NCI-H1436 treated with DMSO at 0.1 percent for 48 hours (cell line): ENCODE measurements around the gene PTPRM.

Experiments used
- DNase-seq: peaks from one replicate; lab custom pipeline; 2025; lab: John Stamatoyannopoulos, UW

The PTPRM gene

GRCh38 chr18:7629416-7629815, 62.3 kb downstream of the PTPRM start:
- DNase-seq, result no peak

- no peak for DNase-seq
Observed at GRCh38 chr18:7630731-7631442, 63.8 kb downstream of the PTPRM start.

- no peak for DNase-seq
Observed at GRCh38 chr18:7632152-7633098, 65.3 kb downstream of the PTPRM start.

- DNase-seq, result no peak
Observed at GRCh38 chr18:7633171-7633570, 66.1 kb downstream of the PTPRM start.

GRCh38 chr18:7635948-7636347, 68.8 kb downstream of the PTPRM start:
- no peak for DNase-seq

GRCh38 chr18:7637269-7637668, 70.2 kb downstream of the PTPRM start:
- DNase-seq, result no peak

GRCh38 chr18:7638321-7638720, 71.2 kb downstream of the PTPRM start:
- no peak for DNase-seq

GRCh38 chr18:7641813-7642212, 74.7 kb downstream of the PTPRM start:
- no peak for DNase-seq

- DNase-seq, result no peak
Observed at GRCh38 chr18:7642331-7642890, 75.3 kb downstream of the PTPRM start.

- DNase-seq, result no peak
Observed at GRCh38 chr18:7645756-7646155, 78.6 kb downstream of the PTPRM start.

GRCh38 chr18:7646174-7646886, 79.2 kb downstream of the PTPRM start:
- DNase-seq, result no peak

GRCh38 chr18:7647500-7647899, 80.4 kb downstream of the PTPRM start:
- no peak for DNase-seq

- no peak for DNase-seq
Observed at GRCh38 chr18:7657050-7657449, 89.9 kb downstream of the PTPRM start.

GRCh38 chr18:7657937-7658336, 90.8 kb downstream of the PTPRM start:
- DNase-seq, result no peak

GRCh38 chr18:7658701-7659100, 91.6 kb downstream of the PTPRM start:
- DNase-seq, result no peak

GRCh38 chr18:7661207-7661606, 94.1 kb downstream of the PTPRM start:
- DNase-seq, result no peak

- DNase-seq, result no peak
Observed at GRCh38 chr18:7662866-7663265, 95.8 kb downstream of the PTPRM start.

GRCh38 chr18:7663366-7664312, 96.5 kb downstream of the PTPRM start:
- DNase-seq, result no peak

GRCh38 chr18:7666195-7666776, 99.2 kb downstream of the PTPRM start:
- no peak for DNase-seq

GRCh38 chr18:7668392-7668791, 101.3 kb downstream of the PTPRM start:
- DNase-seq, result no peak

GRCh38 chr18:7669361-7669760, 102.2 kb downstream of the PTPRM start:
- DNase-seq, result no peak
